ENCODE data around the gene PDSS2.

DNA sequence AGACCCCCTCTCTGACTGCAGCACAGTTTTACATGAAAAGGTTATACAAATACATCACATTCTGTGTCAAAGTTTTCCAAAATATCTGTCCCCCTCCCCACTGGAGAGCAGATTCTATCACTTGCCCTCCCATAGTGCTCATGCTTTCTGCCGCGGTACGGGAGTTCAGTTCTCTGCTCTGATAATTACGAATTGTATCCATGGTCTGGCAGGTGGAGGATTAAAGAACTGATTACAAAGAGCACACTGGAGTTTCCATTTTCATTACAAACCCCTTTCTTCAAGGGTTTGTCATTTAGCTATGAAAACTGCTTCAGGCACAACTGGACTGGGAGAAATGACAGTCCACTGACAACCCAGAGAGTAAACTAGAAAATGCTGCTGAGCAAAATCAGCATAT, 166.0 kb downstream of the PDSS2 start:
- TF ChIP-seq GATA2 (IDR thresholded peaks at IDR 0.05; ENCODE audit: low read depth, low read length) = no peak
- no peak for TF ChIP-seq GATA3 (IDR thresholded peaks at IDR 0.05; ENCODE audit: low read depth, low read length)
